Effector CD4-positive, alpha-beta T cell (primary cell): Measurements from ENCODE around the gene GRIA1.

Experiments
- DNase-seq: peaks from one replicate; pipeline ENCODE4 v3.0.0-alpha.2; 2020

Gene GRIA1

GRCh38 chr5:153617190-153617589 is 126.7 kb downstream of the GRIA1 start:
- DNase-seq = no peak

GRCh38 chr5:153618307-153618706 is 127.8 kb downstream of the GRIA1 start:
- no peak for DNase-seq

DNA sequence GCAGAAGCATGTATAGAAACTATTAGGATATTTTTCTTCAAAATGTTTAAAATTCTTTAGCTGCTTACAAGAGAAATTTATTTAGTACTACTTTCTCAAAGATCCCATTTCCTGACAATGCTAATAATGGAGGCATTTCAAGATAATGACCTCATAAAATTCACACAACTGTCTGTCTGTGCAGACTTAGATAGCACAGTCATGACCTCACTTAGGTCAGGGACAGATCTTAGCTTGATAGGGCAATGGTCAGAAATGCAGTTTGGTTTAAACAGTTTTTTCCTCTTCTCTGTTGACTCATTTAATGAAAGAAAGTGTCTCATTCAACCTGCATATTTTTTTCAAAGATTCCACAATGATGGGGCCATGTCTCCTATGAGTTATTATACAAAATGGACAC is 128.4 kb downstream of the GRIA1 start:
- DNase-seq = no peak

- no peak for DNase-seq
These were observed 129.3 kb downstream of the GRIA1 start for GRCh38 chr5:153619771-153620170.

DNA sequence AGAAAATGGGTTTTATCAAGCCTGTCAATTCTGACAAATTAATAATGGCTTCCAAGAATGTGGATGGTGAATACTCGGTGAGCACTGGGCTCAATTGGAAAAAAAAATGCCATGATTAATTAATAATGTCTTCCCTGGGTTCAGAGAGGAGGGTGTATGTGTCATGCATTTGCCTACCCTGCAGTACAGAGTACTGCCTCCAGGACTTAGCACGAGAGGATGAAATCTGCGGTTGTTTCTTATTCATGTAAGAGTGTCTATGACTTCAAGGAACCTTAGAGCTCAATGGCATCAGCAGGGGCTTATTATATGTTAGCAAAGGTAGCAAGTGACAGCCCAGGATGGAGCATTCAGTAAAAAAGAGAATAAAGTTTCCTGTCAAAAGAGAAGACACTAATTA is 132.7 kb downstream of the GRIA1 start:
- no peak for DNase-seq

- DNase-seq = no peak
These were observed 133.4 kb downstream of the GRIA1 start for GRCh38 chr5:153623751-153624450.

GRCh38 chr5:153624451-153624765 is 133.9 kb downstream of the GRIA1 start:
- DNase-seq = no peak

GRCh38 chr5:153625826-153626354 is 135.4 kb downstream of the GRIA1 start:
- DNase-seq = no peak

GRCh38 chr5:153626836-153627235 is 136.4 kb downstream of the GRIA1 start:
- no peak for DNase-seq

DNA sequence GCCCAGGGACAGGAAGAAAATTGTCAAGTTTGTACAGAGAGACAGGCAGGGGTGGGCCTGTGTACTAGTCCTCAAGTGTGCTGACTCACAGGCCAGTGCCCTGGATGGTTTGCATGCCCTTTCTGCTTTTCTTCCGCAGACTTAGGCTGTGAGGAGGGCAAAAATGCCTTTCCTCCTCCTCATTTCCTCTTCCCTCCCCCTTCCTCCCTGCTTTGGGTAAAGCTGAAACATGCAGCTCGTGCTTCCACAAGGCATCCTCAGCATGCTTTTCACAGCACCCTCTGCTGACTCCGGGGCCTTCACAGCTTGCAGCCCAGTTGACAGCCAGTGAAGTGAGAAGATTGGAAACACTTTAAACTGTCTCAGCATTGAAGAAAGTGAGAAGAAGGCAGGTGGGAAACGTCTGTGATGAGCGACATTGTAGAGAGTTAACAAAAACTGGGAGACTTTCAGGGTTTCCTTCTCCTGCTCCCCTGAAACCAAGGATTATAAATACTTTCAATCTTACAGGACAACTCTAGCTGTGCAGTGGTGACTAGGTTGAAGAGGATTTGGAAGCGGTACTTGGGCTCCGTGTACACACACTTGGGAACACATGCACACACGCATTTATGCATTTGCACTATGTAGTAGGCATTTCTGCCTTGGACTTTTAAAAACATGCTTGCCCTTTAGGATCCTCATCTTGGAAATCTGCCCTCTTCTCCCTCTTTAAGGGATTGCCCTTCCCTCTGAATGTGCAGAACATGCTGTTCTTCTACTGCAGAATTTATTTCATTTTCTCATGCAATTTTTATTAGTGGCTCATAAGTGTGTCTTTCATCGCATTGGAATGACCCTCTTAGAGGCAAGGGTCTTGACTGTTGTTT is 138.8 kb downstream of the GRIA1 start:
- no peak for DNase-seq

GRCh38 chr5:153630546-153630945 is 140.1 kb downstream of the GRIA1 start:
- no peak for DNase-seq

GRCh38 chr5:153632748-153633290 is 142.3 kb downstream of the GRIA1 start:
- DNase-seq = no peak

DNA sequence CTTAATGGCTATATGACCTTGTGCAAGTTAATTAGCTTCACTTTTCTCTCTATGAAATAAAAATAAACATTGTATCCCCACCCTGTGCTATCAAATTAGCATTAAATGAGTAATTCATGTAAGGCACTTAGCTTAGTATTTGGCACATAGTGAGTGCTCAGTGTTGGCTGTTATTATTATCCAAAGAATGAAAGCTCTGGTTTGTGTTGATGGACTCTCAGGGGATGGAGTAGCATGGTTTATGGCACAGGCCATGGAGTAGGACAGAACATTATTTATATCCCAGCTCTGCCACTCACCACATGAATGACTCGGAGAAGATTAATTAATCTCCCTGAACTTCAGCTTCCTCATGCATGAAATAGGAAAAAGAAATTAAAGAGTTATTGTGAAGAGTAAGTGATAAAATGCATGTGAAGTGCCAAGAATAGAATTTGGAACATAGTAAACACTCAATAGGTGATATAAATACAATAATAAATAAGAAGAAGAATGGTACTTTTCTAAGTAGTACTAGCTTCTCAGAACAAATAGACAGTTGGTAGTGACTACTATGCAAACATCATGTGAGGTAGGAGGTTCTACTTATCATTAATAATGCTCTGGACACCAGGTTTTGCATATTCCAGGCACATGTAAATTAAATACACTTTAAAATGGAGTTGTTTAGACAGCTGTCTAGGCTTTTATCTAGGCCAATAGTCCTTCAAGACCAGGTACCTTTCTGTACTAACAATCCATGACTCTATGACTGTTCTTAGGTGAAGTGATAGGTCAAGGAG is 146.4 kb downstream of the GRIA1 start:
- DNase-seq = no peak

GRCh38 chr5:153640293-153640692 is 149.8 kb downstream of the GRIA1 start:
- no peak for DNase-seq

GRCh38 chr5:153641183-153641688 is 150.8 kb downstream of the GRIA1 start:
- DNase-seq = no peak

DNA sequence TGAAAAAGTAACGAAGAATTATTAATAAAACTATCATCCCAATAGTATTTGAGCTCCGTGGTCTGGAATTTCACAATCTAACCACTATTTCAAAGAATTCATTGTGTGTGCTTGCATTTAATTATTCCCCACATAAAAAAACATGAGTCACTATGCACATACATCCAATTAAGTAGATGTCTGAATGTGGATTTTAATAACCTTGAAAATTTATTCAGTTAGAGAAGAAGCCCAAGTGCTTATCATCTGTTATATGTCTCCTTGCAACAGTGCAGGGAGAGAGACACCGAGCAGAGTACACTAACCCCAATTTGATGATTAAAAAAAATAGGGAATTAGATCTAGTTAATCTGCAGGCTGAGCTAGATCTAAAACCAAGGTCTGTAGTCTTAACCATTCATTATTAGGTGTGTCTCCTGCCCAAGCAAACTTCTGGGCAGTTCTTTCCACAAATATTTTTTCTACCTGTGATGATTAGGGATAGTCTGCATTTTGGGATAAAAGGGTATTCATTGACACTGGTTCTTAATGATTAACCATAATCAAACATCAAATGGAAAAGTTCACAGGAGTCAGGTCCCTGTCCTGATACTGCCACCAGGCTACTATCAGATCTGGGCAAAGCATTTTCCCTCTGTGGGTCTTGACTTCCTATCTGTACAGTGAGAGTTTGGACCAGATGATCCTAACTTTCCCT is 164.2 kb downstream of the GRIA1 start:
- no peak for DNase-seq

DNA sequence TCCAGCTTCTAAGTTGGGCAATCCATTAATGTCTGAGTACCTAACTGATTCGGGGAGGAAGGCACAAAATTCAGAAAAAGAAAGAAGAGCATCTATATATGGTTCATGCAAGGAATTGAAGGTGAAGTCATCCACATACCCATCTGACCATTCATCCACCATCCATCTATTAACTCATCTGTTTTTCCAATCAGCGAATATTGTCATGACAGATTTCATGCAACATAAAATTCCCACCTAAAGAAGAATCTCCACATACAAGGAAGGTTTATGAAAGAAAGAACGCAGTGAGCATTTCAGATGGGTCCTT is 164.7 kb downstream of the GRIA1 start:
- DNase-seq = no peak

DNA sequence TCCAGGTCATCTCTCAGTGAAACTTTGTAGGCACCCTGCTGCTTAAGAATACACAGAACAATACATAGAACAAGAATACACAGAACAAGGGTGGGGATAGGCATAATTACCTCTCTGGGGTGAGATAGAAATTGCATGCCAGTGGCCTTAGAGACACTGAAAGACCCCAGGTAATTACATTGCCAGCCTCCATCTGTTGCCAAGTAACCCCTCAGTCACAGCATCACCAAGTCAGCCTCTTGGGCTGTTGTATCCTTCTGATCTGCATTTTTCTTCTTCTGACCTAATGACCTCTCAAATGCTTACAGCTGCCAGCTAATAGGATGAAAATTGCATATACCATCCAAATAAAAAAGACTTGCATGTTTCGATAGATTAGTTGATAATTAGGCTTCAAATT is 167.7 kb downstream of the GRIA1 start:
- DNase-seq = no peak

GRCh38 chr5:153658606-153659005 is 168.1 kb downstream of the GRIA1 start:
- DNase-seq = no peak

- DNase-seq = no peak
These were observed 168.7 kb downstream of the GRIA1 start for GRCh38 chr5:153659039-153659736.

GRCh38 chr5:153660919-153661318 is 170.4 kb downstream of the GRIA1 start:
- no peak for DNase-seq

DNA sequence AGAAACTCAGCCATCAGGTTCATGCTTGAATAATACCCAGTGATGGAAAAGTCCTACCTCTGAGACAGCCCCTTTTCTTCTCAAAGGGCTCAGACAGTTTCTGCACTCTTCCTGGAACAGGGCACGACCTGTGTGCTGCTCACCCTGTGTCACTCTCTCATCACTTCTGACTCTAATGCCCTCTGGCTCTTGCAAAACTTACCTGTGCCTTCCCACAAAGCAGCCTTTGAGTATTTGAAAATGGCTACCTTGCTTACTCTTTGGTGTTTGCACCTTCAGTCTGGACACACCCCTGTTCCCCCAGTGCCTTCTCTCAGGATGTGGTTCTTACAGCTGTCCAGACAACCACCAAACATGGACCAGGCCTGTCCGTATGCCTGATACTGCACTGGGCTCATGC is 171.4 kb downstream of the GRIA1 start:
- DNase-seq = no peak
